ENCODE data around the gene HSPA1A. TPM values are rescaled to one million over a fixed set of nuclear protein-coding genes. Genes with fewer than 3 reads are reported as not detected.

HSPA1A gene
- 27.1 and 28.1 TPM in 2 replicates for total RNA-seq

GRCh38 chr6:31815025-31815838 lies at the start of gene HSPA1A, which contains the start of gene HSPA1L:
Gene HSPA1A, plus strand, starts transcription at chr6:31815543. Its CDS starts 214 bp downstream, at chr6:31815757.
Gene HSPA1L, minus strand, starts transcription at chr6:31815283. Its CDS starts 3,311 bp downstream, at chr6:31811972.
- H3K27me3 Mint-ChIP-seq = no peaks in the 10 kb centered on the region
- TF ChIP-seq, protein P1, sequence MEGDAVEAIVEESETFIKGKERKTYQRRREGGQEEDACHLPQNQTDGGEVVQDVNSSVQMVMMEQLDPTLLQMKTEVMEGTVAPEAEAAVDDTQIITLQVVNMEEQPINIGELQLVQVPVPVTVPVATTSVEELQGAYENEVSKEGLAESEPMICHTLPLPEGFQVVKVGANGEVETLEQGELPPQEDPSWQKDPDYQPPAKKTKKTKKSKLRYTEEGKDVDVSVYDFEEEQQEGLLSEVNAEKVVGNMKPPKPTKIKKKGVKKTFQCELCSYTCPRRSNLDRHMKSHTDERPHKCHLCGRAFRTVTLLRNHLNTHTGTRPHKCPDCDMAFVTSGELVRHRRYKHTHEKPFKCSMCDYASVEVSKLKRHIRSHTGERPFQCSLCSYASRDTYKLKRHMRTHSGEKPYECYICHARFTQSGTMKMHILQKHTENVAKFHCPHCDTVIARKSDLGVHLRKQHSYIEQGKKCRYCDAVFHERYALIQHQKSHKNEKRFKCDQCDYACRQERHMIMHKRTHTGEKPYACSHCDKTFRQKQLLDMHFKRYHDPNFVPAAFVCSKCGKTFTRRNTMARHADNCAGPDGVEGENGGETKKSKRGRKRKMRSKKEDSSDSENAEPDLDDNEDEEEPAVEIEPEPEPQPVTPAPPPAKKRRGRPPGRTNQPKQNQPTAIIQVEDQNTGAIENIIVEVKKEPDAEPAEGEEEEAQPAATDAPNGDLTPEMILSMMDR (IDR thresholded peaks at IDR 0.05) = no peak
- ChIA-PET CTCF (interaction anchor here (0.6 to 2.0 kb wide), 8 partner anchors 8 to 204 kb away, joined by 3 to 10 read pairs (median 4); partner anchors contain the start of genes LSM2 and VARS1), POLR2A (interaction anchor here (0.6 to 3.3 kb wide), 30 partner anchors 9 to 274 kb away, joined by 3 to 42 read pairs (median 8); partner anchors contain the start of genes ABHD16A, BAG6, CLIC1 and DDAH2)
- H3K9me3 Mint-ChIP-seq = no peaks in the 10 kb centered on the region
- intact Hi-C loops (cut with micrococcal nuclease) = loop anchor here (2.0 kb wide), 3 partner anchors 16 to 86 kb away; partner anchors contain the start of gene DDAH2
- peaks cover 8% of the 10 kb centered on the region for H3K36me3 Mint-ChIP-seq (ENCODE audit: low read depth)
- ATAC-seq (ENCODE audit: low read depth) = peak; percentile 49
- peak; percentile 59 for DNase-seq
- peak within 1 kb of the TSS; percentile 91 for H3K4me3 Mint-ChIP-seq
- peak within 1 kb of the TSS; percentile 90 for H3K27ac Mint-ChIP-seq
- H3K4me1 Mint-ChIP-seq = peaks cover 30% of the 10 kb centered on the region

DNA sequence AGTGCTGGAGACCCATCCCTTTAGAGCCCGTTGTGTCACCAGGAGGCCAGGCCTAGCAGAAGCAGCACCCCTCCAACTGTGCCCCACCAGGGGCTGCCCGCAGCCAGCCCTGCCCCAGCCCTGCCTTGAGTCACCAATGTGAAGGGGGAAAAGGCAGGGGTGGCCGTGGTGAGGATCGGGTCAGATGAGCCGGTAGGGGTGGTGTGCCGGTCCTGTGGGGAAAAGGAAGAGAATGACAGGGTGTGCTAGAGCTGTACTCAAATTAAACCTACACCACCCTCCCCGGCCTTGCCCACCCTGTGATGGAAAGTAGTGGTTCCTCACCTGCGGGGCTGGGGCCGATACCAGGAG lies 49.8 kb upstream of the HSPA1A start:
- Mint-ChIP-seq H3K27ac (no peak overlapping the region), H3K36me3 (ENCODE audit: low read depth) (peaks cover 23% of the 10 kb centered on the region), H3K27me3 (no peaks in the 10 kb centered on the region), H3K4me1 (peaks cover 6% of the 10 kb centered on the region), H3K9me3 (no peaks in the 10 kb centered on the region), H3K4me3 (no peak overlapping the region)
- TF ChIP-seq, protein P1 (IDR thresholded peaks at IDR 0.05) = no peak
- intact Hi-C loops (cut with micrococcal nuclease) = no loop called here
- no peak for ATAC-seq (ENCODE audit: low read depth)
- ChIA-PET CTCF (no interaction called here), POLR2A (no interaction called here)
- no peak for DNase-seq

DNA sequence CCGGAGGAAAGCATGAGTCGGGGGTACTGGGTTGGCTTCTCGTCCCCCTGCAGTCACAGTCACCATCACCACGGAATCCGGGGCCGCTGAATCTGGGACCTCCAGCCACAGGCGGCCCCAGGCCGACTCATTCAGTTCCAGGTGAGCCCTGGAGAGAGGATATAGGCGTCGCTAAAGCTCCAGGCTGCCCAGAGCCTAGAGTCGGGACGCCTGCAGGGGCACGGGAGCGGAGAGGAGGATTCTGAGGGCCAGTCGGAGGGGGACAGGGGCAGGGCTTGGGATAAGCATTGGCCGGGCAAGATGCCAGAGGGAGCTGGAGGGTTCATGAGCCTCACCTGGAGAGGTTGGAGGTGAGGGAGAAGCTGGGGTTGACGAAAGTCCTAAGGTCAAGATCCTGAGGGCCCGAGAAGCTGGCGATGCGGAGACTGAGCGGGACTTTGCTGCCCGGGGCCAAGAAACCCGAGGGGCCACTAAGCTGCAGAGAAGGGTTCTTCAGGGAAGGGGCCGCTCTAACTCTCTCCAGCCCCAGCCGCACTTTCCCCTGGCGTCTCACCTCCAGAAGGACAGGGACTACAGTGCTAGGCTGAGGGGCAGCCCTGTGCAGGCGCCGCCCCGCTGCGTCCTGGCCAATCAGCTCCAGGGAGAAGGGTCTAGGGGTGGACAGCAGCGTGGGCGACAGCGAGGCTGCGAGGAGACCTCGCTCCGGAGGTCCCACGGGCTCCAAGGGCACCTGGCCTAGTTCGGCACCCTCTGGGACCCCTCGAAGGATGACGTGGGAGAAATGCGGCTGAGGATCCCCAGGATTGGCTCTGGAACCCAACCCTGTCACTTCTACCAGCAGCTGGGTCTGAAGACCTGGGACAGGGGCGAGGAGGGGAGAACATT lies 49.2 kb upstream of the HSPA1A start:
- H3K9me3 Mint-ChIP-seq = no peaks in the 10 kb centered on the region
- ChIA-PET CTCF (no interaction called here), POLR2A (no interaction called here)
- H3K27ac Mint-ChIP-seq = no peak overlapping the region
- TF ChIP-seq, protein P1 (IDR thresholded peaks at IDR 0.05) = no peak
- peaks cover 20% of the 10 kb centered on the region for H3K36me3 Mint-ChIP-seq (ENCODE audit: low read depth)
- intact Hi-C loops (cut with micrococcal nuclease) = no loop called here
- H3K4me1 Mint-ChIP-seq = peaks cover 6% of the 10 kb centered on the region
- H3K27me3 Mint-ChIP-seq = no peaks in the 10 kb centered on the region
- ATAC-seq (ENCODE audit: low read depth) = no peak
- H3K4me3 Mint-ChIP-seq = no peak overlapping the region
- no peak for DNase-seq

DNA sequence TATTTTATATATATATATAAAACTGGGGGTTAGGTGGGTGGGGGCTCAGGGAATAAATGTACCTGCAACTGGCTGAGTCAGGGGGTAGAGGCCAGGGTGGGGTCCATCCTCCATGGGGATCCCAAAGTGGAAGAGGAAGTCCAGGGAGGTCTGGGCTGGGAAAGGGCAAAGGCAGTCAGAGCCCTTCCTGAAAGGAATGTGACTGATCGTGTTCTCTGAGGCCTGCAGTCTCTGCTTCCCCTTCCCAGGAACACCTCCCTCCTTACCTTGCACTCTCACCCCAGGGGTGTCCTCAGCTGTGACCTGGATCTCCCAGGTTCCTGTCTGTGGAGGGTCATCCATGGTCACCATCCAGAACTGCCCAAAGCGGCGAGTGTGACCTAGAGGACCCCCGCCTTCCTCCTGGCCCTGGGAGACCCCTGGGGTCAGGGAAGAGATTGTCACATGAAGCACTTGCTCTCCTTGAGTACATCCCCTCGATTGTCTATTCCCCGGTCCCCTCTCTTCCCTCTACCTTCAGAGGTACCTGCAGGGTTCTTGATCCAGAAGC lies 48.2 kb upstream of the HSPA1A start:
- Mint-ChIP-seq H3K27ac (no peak overlapping the region), H3K9me3 (no peaks in the 10 kb centered on the region), H3K27me3 (no peaks in the 10 kb centered on the region), H3K36me3 (ENCODE audit: low read depth) (peaks cover 13% of the 10 kb centered on the region), H3K4me1 (peaks cover 9% of the 10 kb centered on the region), H3K4me3 (no peak overlapping the region)
- POLR2A ChIA-PET = interaction anchor here (0.7 kb wide), 1 partner anchor 78 kb away, joined by 6 read pairs; no protein-coding TSS in a partner anchor
- intact Hi-C loops (cut with micrococcal nuclease) = no loop called here
- DNase-seq (no peak), ATAC-seq (ENCODE audit: low read depth) (no peak)
- TF ChIP-seq, protein P1 (IDR thresholded peaks at IDR 0.05) = no peak
- CTCF ChIA-PET = no interaction called here

Measured in activated B cell treated with CpG ODN at 0.5 μM for 24 hours (primary cell).